ENCODE results near the gene ADA.

- TF ChIP-seq OSR1 (CRISPR knock-in tag; IDR thresholded peaks at IDR 0.05) (no peak), CREB5 (CRISPR knock-in tag; IDR thresholded peaks at IDR 0.05; ENCODE audit: low read depth) (no peak), ZC3H10 (CRISPR knock-in tag; IDR thresholded peaks at IDR 0.05) (no peak), PPARA (CRISPR knock-in tag; IDR thresholded peaks at IDR 0.05; ENCODE audit: borderline replicate concordance) (no peak), ZNF8 (CRISPR knock-in tag; IDR thresholded peaks at IDR 0.05) (no peak)
These were observed 37.9 kb downstream of the ADA start for GRCh38 chr20:44613575-44613974.

Measured in SK-N-SH treated with all-trans-retinoic acid at 6 μM for 48 hours (cell line).